Calu3 (cell line): ENCODE results near the gene ZNF646. TPM values are rescaled to one million over a fixed set of nuclear protein-coding genes. Genes with fewer than 3 reads are reported as not detected.

Experiments
- BruUV-seq: library from RNA; stranded (reverse); fragments of 400-500 nt; replicated peaks from 2 replicates; lab custom pipeline; 2021; lab: Mats Ljungman, UMichigan
- CTCF ChIA-PET: fragments of 300-600 bp; sonication (Branson Sonifier 250); formaldehyde crosslinking; loops from one replicate; lab custom pipeline; 2022; ENCODE audit warnings: antibody characterized with exemption; lab: Charles Lee
- DNase-seq: peaks from one replicate; pipeline ENCODE4 v3.0.0; 2022
- H3K27ac Mint-ChIP-seq: one replicate; pipeline ENCODE4 v1.8.0; 2022; ENCODE audit warnings: mixed read lengths; ENCODE audit not compliant: unreplicated experiment
- H3K27me3 Mint-ChIP-seq: one replicate; pipeline ENCODE4 v1.8.0; 2022; ENCODE audit warnings: mixed read lengths; ENCODE audit not compliant: unreplicated experiment
- H3K36me3 Mint-ChIP-seq: one replicate; pipeline ENCODE4 v1.8.0; 2022; ENCODE audit warnings: mild to moderate bottlenecking, moderate library complexity, mixed read lengths; ENCODE audit not compliant: insufficient read depth, unreplicated experiment
- H3K4me1 Mint-ChIP-seq: one replicate; pipeline ENCODE4 v1.8.0; 2022; ENCODE audit warnings: mild to moderate bottlenecking, low read depth, mixed read lengths; ENCODE audit not compliant: unreplicated experiment
- H3K4me3 Mint-ChIP-seq: one replicate; pipeline ENCODE4 v1.8.0; 2022; ENCODE audit warnings: mild to moderate bottlenecking, low read depth, moderate library complexity, mixed read lengths; ENCODE audit not compliant: unreplicated experiment
- H3K9me3 Mint-ChIP-seq: one replicate; pipeline ENCODE4 v1.8.0; 2022; ENCODE audit warnings: low read depth, mixed read lengths; ENCODE audit not compliant: unreplicated experiment
- CTCF ChIP-seq: fragments of 200-600 bp; IDR thresholded peaks from one replicate; pipeline ENCODE4 v1.8.0; 2022; ENCODE audit warnings: antibody characterized with exemption; ENCODE audit not compliant: unreplicated experiment
- intact Hi-C: fragments of 100-400 bp; cut with micrococcal nuclease; formaldehyde crosslinking; loops from one replicate; pipeline ENCODE4 v1.10.0; 2022; ENCODE audit not compliant: unreplicated experiment
- total RNA-seq: library from RNA; stranded (reverse); gene quantifications from 2 replicates; pipeline ENCODE4 v1.2.3, GENCODE V29; 2022

Gene ZNF646
- total RNA-seq, 1 experiment from 2014 or later, result 34.9 TPM

GRCh38 chr16:31042866-31043265 lies 31.4 kb upstream of the ZNF646 start:
- no peaks in the 10 kb centered on the region for H3K27me3 Mint-ChIP-seq
- no peak for TF ChIP-seq CTCF
- H3K9me3 Mint-ChIP-seq, result peaks cover 3% of the 10 kb centered on the region
- DNase-seq, result no peak
- no peak overlapping the region for H3K27ac Mint-ChIP-seq
- CTCF ChIA-PET, result no interaction called here
- BruUV-seq, result no TSS peak
- intact Hi-C loops, result no loop called here
- H3K4me3 Mint-ChIP-seq, result no peak overlapping the region
- H3K4me1 Mint-ChIP-seq, result no peaks in the 10 kb centered on the region
- H3K36me3 Mint-ChIP-seq, result peaks cover 20% of the 10 kb centered on the region

GRCh38 chr16:31043352-31043751 lies 30.9 kb upstream of the ZNF646 start:
- Mint-ChIP-seq H3K9me3 (peaks cover 3% of the 10 kb centered on the region), H3K27ac (no peak overlapping the region), H3K4me1 (no peaks in the 10 kb centered on the region), H3K27me3 (no peaks in the 10 kb centered on the region), H3K36me3 (peaks cover 18% of the 10 kb centered on the region), H3K4me3 (no peak overlapping the region)
- intact Hi-C loops, result no loop called here
- BruUV-seq, result no TSS peak
- TF ChIP-seq CTCF, result no peak
- no peak for DNase-seq
- CTCF ChIA-PET, result no interaction called here

GRCh38 chr16:31043898-31044481 lies 30.2 kb upstream of the ZNF646 start:
- BruUV-seq, result no TSS peak
- intact Hi-C loops, result no loop called here
- no peak for TF ChIP-seq CTCF
- no peak overlapping the region for H3K27ac Mint-ChIP-seq
- no peaks in the 10 kb centered on the region for H3K4me1 Mint-ChIP-seq
- no peaks in the 10 kb centered on the region for H3K27me3 Mint-ChIP-seq
- peaks cover 3% of the 10 kb centered on the region for H3K9me3 Mint-ChIP-seq
- H3K4me3 Mint-ChIP-seq, result no peak overlapping the region
- CTCF ChIA-PET, result no interaction called here
- H3K36me3 Mint-ChIP-seq, result peaks cover 15% of the 10 kb centered on the region
- no peak for DNase-seq

GRCh38 chr16:31050280-31051030 lies 23.8 kb upstream of the ZNF646 start:
- Mint-ChIP-seq H3K27me3 (no peaks in the 10 kb centered on the region), H3K4me1 (peaks cover 12% of the 10 kb centered on the region), H3K9me3 (peaks cover 3% of the 10 kb centered on the region), H3K36me3 (peaks cover 4% of the 10 kb centered on the region), H3K27ac (no peak overlapping the region), H3K4me3 (no peak overlapping the region)
- DNase-seq, result no peak
- no peak for TF ChIP-seq CTCF
- BruUV-seq, result no TSS peak
- intact Hi-C loops, result no loop called here
- CTCF ChIA-PET, result interaction anchor here (0.7 kb wide), 1 partner anchor 23 kb away, joined by 3 read pairs; no protein-coding TSS in a partner anchor
